Stimulated activated CD8-positive, alpha-beta memory T cell treated with anti-CD3 and anti-CD28 coated beads, Interleukin-7, amount 100 ng/mL, for 4 hours (primary cell): ENCODE data around the gene USP30.
A peak's percentile ranks its signal among the peaks of the same experiment; 100 is the strongest.

Experiments used
- DNase-seq, 2 donors: peaks; one replicate each; pipeline ENCODE4 v3.0.0-alpha.2; 2020; ENCODE audit warnings: low read depth in 2 of 2

Gene USP30

DNA sequence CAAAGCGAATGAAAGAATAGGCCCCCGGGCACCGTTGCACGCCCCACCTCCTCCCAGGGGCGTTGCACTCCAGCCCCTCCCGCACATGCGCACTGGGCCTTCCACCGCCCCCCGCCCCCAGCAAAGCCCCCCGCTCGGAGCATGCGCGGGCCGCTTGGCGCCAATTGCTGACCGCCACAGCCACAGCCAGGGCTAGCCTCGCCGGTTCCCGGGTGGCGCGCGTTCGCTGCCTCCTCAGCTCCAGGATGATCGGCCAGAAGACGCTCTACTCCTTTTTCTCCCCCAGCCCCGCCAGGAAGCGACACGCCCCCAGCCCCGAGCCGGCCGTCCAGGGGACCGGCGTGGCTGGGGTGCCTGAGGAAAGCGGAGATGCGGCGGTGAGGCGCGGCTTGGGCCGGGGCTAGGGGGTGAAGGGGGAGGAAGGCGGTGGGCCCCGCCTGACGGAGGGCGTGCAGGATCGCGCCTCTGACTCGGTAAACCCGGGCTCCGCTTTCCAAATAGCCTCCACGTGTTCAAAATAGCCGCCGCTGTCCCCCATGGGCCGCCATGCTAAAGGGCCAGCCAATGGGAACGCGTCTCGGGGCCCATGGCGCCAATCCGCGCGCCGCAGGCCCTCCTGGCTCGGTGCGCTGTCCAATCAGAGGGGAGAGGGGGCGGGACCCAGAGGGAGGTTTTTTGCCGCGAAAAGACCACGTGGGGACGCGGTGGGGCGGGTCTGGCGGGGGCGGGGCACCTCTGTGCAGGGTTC lies 45.2 kb downstream of the USP30 start, which contains the start of gene UNG:
Gene UNG, plus strand, starts transcription at position 163 of the 748 bp plus-strand sequence. Its CDS starts 83 bp downstream, at position 246.
- peak; percentile 94 to 95 for DNase-seq

DNA sequence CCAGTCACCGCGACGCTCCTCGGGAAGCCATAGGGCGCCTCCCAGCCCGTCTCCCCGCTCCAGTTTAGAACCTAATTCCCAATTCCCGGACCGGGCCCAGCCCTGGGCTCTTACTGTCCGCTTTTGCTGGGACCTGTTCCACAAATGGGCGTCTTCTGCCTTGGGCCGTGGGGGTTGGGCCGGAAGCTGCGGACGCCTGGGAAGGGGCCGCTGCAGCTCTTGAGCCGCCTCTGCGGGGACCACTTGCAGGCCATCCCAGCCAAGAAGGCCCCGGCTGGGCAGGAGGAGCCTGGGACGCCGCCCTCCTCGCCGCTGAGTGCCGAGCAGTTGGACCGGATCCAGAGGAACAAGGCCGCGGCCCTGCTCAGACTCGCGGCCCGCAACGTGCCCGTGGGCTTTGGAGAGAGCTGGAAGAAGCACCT lies 45.8 kb downstream of the USP30 start:
- DNase-seq: no peak

DNA sequence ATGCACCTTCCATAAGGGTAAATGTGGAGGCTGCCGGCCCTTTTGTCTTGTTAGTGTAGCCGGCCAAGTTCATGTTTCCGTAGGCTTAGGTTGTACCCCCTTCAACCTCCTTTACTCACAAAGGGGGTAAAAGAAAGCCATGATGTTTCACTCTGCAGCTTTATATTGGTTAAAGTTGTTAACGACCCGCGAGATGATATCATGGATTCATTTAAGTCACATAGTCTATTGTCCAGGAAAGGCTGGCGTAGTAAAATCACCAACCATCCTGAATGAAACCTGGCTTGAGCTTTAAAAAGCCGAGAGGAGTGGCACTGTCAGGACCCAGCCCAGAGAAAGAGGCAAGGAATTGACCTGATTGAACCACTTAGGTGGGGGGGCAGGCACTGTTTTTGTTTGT lies 46.3 kb downstream of the USP30 start:
- no peak for DNase-seq

DNA sequence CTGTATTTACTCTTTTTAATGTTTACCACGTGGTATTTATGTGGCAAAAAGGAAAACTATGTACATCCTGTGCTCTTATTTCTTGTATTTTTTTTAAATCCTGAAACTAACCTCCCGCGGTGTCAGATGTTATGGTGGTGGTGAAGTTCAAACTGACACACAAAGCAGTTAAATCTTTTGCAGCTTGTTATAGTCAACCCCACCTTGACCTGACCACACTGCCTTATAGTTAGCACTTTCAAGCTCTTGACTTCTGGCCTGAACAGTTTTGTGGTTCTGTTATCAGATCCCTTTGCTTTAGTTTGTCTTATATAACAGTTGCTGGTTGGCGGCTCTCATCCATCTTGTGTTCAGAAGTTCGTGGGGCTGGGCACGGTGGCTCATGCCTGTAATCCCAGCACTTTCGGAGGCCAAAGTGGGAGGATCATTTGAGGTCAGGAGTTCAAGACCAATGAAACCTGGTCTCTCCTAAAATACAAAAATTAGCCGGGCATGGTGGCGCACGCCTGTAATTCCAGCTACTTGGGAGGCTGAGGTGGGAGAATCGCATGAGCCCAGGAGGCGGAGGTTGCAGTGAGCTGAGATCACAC lies 47.1 kb downstream of the USP30 start:
- DNase-seq: no peak

DNA sequence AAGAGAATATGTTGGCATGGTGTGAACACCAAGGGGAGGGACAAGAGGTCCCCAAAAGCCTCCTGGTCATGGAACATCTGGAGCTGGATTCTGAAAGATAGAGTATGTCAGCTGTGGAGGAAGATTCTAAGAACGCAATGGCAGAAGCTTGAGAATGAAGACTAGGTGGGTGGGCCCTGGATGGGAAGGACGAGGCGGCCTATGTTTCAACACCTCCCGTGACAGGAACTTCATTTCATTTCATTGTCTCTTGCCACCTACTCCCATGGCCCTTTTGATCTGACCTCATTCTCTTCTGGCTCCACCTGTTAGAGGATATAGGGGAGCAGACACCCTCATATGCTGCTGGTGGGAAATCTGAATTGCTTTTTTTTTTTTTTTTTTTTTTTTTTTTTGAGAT lies 48.4 kb downstream of the USP30 start:
- DNase-seq: no peak

DNA sequence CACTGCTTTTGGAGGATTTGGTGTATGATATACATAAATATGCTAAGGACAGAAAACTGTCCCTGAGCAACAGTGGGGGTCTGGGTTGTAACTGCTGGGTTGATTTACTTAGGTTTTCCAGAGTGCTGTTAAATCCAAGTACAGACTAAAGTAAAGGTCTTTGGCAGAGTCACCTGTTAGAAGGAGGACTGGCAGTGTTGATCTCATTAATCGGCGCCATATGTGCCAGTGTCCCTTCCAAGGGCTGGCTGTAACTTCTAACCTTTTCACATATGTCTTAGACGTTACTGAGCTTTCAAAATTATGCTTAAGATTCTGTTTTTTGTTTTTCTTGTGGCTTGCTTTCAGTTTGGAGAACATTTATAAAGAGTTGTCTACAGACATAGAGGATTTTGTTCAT lies 50.1 kb downstream of the USP30 start:
- no peak for DNase-seq

DNA sequence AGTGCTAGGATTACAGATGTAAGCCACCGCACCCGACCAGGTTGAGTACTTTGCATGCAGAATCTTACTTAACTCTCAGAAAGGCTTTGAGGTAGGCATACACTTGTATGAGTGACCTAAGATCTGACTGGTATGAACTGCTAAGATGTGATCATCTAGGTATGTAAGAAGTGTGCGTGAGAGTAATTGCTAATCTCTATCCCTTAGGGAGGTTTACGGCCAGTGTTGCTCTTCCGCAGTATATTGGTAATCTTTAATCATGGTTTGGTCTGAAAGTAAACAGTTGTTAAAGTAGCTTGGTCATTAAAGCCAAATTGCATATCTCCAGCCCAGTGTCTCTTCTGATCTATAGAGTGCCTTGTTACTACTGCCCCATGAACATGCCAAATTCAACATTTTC lies 52.8 kb downstream of the USP30 start:
- no peak for DNase-seq

DNA sequence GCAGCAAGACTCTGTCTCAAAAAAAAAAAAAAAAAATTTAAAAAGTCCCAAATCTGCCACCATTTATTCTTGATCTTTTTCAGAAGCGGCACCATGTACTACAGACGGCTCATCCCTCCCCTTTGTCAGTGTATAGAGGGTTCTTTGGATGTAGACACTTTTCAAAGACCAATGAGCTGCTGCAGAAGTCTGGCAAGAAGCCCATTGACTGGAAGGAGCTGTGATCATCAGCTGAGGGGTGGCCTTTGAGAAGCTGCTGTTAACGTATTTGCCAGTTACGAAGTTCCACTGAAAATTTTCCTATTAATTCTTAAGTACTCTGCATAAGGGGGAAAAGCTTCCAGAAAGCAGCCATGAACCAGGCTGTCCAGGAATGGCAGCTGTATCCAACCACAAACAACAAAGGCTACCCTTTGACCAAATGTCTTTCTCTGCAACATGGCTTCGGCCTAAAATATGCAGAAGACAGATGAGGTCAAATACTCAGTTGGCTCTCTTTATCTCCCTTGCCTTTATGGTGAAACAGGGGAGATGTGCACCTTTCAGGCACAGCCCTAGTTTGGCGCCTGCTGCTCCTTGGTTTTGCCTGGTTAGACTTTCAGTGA lies 57.5 kb downstream of the USP30 start:
- no peak for DNase-seq

DNA sequence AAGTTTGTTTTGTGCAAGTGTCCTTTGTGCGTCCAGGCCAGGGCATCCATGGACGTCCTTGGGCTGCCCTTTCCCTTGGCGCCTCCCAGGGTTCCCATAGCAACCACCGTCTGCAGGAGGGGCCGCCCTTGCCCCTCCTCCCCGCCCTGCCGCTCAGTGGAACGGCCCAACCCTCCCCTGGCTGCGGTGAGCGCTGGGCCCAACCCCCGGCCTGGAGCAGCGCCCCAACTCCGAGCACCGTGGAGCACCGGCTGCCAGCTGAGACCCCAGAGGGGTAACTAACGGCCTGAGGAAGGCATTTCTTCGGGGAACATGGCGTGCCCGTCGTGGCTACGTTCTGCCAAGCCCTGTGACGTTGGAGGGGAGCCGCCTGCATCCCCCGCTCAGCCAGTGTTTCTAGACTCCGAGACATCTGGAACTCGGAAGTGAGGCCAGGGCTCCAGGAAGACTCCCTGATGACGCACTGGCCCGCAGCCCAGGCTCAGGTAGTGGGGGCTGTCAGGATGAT lies 58.7 kb downstream of the USP30 start:
- peak; percentile 6 to 36 for DNase-seq

DNA sequence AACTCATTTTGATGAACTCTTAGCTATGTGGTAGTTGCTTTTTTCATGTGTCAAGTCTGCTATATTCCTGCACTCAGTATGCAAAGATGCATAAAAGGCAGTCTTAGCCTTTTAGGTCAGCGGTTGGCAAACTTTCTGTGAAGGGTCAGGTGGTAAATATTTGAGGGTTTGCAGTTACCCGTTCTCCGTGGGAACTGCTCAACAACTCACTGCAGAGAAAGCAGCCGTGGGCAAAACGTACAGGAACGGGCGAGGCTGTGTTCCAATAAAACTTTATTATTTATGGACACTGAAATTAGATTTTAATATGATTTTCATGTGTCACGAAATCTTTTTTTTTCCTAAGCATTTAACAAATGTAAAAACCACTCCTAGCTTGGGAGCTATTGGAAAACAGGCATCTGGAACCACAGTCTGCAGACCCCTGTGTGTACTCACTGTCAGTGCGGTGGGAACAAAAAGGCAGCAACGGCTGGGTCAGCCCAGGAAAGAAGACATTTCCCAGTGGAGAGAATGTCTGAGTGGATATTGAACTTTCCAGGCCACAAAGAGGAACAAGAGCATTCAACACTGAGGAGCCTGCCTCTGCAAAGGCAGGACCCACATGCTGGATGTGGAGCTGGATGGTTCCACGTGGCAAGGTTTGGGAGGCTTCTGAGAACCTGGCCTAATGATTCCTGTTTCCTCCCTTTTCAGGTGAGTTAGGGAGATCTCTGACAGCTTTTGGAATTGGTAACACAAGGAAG lies 60.5 kb downstream of the USP30 start:
- DNase-seq: no peak

DNA sequence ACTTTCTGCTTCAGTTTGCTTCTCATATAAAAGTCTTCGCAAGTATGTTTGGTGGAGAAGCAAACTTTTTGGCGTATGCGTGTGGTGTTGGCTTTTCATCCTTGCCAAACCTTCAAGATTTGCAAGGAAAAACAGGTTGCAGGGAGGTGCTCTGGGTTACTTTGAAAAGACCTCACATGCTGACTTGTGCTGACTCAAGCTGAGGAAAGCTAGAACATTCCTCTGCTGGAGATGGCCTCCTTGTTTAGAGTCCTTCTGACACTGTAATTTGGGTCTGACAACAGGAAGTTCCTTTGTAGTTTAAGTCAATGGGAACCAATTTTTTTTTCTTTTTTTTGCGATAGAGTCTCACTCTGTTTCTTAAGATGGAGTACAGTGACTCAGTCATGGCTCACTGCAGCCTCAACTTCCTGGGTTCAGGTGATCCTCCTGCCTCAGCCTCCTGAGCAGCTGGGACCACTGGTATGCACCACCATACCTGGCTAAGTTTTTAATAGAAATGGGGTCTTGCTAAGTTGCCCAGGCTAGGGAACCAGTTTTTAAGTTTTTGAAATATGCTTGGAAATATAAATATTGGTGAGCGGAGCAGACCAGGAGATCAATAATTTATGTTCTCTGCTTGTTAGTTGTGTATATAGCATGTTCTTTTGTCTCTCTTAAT lies 61.4 kb downstream of the USP30 start:
- no peak for DNase-seq

DNA sequence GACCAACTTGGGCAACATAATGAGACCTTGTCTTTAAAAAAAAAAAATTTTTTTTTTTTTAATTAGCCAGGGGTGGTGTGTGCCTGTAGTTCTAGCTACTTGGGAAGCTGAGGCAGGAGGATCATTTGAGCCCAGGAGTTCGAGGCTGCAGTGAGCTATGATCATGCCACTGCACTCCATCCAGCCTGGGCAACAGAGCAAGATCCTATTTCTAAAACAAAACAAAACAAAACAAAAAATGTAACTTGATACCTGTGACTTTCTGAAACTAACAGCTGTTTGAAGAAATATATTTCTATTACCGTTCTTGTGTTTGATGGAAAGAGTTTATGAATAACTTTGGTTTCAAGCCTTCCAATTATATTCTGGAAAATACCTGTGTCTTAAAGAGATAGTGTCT lies 62.3 kb downstream of the USP30 start:
- DNase-seq: no peak

DNA sequence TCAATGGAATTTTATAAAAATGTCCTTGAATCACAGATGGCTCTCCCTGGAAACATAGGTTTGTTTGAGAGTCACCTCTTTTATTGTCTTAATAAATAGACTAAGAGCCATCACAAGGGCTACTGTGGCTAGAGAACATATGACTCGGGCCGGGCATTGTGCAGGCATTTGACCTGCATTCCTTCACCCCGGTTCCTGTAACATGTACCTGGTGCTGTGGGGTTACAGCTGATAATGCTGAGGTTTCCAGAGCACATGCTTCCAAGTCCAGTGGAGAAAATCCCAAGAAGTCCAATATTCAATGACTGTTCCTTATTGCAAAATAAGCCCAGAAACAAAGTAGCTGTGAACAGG lies 63.0 kb downstream of the USP30 start:
- no peak for DNase-seq

DNA sequence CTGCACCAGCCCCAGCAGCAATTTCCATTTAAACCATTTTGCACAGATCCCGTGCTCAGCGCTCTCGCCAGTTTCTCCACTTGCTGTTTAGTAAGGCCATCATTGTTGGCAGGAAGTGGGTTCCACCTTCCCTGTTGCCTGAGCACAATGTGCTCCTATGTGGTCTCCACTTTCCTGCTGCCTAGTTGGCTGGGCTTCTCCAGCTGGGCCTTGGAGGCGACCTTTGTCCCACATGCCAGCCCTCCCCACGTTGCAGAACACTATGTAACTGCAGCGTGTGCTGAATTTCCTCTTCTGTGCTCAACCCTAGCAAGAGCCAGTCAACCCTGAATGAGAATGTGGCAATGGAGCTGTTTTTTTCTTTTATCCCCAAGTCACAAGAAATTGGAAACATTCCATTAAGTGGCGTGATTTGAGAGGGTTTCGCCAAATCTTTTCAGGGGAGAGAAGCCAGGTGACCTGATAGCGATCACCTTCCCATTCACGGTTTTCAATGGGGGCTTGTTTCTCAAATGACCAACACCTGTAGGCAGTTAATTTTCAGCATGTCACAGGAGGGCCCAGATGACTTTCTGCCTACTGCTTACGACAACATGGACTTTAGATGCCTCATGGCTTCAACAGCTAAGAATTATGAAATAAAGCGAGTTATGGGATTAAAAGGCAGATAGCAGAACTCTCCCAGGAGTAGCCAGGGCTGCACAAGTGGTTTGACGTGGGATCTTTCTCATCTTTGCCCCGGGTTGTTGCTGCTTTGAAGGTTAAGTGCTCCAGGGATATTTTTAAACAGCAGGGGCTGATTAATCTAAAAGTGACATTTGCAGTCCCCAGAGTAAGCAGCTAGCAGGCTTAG lies 63.6 kb downstream of the USP30 start, which contains the start of gene ACACB:
Gene ACACB, plus strand, starts transcription at position 830 of the 853 bp plus-strand sequence. CDS start 22,819 bp downstream, outside the sequence.
- DNase-seq: no peak

DNA sequence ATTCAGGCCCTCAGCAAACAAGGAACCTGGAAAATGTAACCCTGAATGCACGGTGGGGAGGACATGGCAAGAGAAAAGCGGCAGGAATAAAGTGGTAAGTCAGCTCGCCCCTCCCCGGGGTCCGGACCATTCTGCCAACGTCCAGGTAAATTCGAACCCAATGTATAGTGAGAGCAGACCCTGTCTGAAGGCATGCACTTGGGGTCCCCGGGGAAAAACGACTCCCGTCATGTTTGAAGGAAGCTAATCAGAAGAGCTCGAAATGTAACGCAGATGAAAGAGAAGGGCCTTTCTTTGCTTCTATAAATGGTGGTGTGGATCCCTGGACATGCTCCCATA lies 64.2 kb downstream of the USP30 start:
- DNase-seq: no peak

DNA sequence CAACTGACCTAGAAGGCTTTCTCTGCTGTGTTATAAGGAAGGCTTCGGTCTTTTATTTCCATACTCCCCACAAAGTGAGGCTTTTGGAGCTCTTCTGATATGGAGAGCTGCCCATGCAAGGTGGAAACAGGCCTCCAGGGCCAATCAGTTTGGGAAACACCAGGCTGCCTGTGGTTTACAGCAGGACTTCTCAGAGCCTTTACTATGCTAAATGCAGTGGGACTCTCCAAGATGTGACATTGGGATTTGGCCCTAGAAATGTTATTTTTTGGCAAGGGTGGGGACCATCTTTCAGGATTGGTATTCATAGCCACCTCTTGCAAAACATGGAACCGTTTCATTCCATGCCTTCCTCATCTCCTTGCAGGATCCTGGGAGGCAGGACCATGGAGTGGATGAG lies 67.7 kb downstream of the USP30 start:
- DNase-seq: no peak

DNA sequence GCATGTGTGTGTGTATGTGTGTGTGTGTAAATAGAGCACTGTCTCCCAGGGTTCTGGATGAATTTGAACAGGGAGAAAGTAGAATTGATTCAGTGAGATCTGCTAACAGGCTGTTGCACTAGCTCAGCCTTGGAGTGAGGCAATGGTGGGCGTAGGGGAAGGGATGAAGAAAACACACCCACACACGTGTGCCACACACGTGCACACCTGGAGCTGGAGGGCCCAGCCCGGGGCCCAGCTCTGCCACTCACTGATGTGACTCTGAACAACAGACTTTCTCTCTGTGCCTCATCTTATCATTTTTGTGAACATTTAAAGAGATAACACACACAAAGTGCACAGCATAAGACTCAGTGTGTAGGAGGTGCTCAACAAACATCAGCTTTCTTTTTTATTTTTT lies 68.2 kb downstream of the USP30 start:
- no peak for DNase-seq

DNA sequence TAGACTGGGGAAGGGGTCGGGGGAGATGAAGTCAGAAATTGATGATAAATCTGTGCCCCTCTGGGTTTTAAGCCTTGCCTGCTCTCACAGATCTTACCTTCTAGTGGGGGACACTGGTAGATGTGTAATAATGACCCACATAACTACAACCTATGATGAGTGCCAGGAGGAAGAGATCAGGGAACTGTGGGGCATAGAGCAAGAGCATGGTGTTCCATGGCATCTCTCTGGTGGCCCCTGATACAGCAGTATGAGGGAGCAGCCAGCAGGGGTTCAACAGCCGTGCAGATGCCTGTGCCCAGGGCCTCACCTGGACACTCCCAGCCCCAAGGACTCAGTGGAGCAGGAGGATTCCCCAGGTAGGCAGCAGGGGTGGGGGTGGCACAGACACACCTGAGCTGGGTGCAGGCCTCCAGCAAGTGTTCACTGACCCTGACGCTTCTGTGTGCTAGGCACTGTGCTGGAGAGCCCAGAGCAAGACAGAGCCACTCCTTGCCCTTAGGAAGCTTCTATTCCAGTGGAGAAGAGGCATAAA lies 69.0 kb downstream of the USP30 start:
- no peak for DNase-seq

DNA sequence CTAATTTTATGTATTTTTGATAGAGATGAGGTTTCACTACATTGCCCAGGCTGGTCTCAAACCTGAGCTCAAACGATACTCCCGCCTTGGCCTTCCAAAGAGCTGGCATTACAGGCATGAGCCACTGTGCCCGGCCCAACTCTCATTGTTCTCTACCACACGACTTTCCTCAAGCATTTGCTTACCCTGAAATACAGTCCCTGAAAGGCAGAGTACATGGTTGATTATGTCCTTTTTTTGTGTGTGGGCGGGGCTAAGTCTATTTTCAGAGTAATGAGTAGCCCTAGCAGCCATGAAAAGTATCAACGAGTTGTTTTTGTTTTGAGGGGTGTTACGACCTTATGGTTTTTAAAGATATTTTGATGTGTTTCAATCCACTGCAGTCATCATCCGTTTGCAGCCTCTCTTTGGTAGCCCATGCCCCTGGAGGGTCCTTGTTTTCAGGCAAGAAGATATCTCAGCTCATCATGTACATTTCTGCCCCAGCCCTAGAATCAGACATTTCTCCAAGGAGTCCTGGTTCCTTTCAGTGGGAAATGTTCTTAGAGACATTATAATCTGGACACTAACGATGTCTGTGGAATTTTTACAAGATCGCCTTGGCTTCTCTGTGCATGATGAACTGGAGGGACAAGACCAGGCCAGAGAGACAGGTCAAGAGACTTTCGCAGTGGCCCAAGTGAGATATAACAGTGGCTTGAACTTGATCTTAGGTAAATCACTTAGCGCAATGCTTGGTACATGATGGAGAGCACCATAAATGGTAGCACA lies 72.7 kb downstream of the USP30 start:
- no peak for DNase-seq

DNA sequence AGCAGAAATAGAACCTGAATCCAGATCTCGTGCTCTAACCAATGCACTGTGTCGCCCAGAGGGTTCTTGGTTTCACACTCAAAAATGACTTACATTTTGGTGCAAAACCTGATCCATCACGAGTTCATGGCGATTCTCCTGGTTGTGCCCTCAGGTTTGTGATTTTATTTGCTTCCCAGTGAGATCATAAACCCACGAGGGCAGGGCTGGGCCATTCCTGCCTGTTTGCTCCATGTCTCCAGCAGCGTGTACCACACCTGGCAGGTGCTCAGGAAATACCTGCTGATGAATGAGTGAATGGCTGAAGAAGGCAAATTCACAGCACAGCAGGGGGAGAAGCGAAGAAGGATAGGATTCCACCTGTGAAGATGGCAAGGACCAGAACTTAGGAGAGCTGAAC lies 73.4 kb downstream of the USP30 start:
- no peak for DNase-seq
